ENCODE measurements around the gene BORCS5. TPM values are rescaled to one million over a fixed set of nuclear protein-coding genes. Genes with fewer than 3 reads are reported as not detected.

The BORCS5 gene
- total and polyA plus RNA-seq, 2 of the 4 experiments (the other 2 are of a cell fraction) = 14.4 to 18.3 TPM

DNA sequence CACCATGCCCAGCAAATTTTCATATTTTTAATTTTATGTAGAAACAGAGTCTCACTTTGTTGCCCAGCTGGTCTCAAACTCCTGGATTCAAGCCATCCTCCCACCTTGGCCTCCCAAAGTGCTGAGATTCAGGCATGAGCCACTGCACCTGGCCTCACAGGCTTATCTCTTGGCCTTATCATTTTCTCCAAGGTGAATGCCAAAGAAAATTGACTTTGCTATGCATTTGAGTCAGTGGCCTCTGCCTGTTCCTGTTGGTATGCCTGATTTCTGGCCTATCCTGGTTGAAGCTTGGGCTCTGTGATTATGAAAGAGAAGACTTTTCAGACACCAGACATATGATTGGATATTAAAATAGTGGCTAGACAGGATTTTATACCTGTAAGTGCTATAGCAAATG lies 41.0 kb upstream of the BORCS5 start:
- H3K4me2 ChIP-seq (ENCODE audit: low read depth, low read length) = no peak overlapping the region
- intact Hi-C loops (cut with micrococcal nuclease) (no loop called here), dilution Hi-C loops (cut with HindIII; ENCODE audit: low sequenced_read_pairs, unreplicated experiment) (no loop called here), in situ Hi-C loops (cut with MboI; ENCODE audit: low sequenced_read_pairs) (no loop called here)
- no peak overlapping the region for H2AK9ac ChIP-seq (replicated peaks; ENCODE audit: low read depth, low read length, poor library complexity)
- H3K27ac ChIP-seq (ENCODE audit: insufficient read depth, low read length) = no peak overlapping the region
- H2BK120ac ChIP-seq (ENCODE audit: low read depth, low read length) = no peak overlapping the region
- no peak overlapping the region for H3K4ac ChIP-seq (ENCODE audit: low read depth, low read length)
- H4K20me1 ChIP-seq (ENCODE audit: insufficient read depth, low read length) = no peaks in the 10 kb centered on the region
- H3K4me1 ChIP-seq (ENCODE audit: control insufficient read depth, insufficient read depth, low read length) = peaks cover 4% of the 10 kb centered on the region; the same call in 1 of the 2 replicates
- H4K5ac ChIP-seq (ENCODE audit: low read depth, low read length) = no peak overlapping the region
- H4K91ac ChIP-seq (ENCODE audit: insufficient read depth, low read depth, low read length) = no peak overlapping the region
- no peak overlapping the region for H2AK5ac ChIP-seq (ENCODE audit: low read depth, low read length)
- H3K56ac ChIP-seq (ENCODE audit: extremely low read depth, insufficient read depth, low read length) = no peak overlapping the region
- H4K8ac ChIP-seq (ENCODE audit: low read depth in 2 of 2, low read length in 2 of 2) = no peak overlapping the region
- H3K14ac ChIP-seq (replicated peaks; ENCODE audit: low read depth, low read length) = no peak overlapping the region
- H3K9ac ChIP-seq (ENCODE audit: low read depth, low read length) = no peak overlapping the region
- H3K4me3 ChIP-seq (ENCODE audit: insufficient read depth, low read depth, low read length) = no peak overlapping the region
- H3K27me3 ChIP-seq (ENCODE audit: control insufficient read depth, insufficient read depth, low read length) = no peaks in the 10 kb centered on the region
- no peak overlapping the region for H2BK15ac ChIP-seq (ENCODE audit: low read depth, low read length)
- CTCF ChIA-PET = interaction anchor here (1.1 kb wide), 1 partner anchor 15 kb away, joined by 3 read pairs; no protein-coding TSS in a partner anchor
- POLR2A ChIA-PET (ENCODE audit: unreplicated experiment) = no interaction called here
- no peak overlapping the region for H3K18ac ChIP-seq (ENCODE audit: low read depth, low read length)
- no peak overlapping the region for H2BK5ac ChIP-seq (ENCODE audit: low read depth, low read length, poor library complexity, severe bottlenecking)
- H3K9me1 ChIP-seq (ENCODE audit: insufficient read depth, low read length) = no peaks in the 10 kb centered on the region
- ATAC-seq (ENCODE audit: low read depth) (no peak), DNase-seq (no peak)
- no peak overlapping the region for H2BK20ac ChIP-seq (ENCODE audit: low read depth, low read length)
- H2AFZ ChIP-seq (replicated peaks; ENCODE audit: low read length, poor library complexity) = no peak overlapping the region
- BruUV-seq (replicated peaks) = no TSS peak
- no peak overlapping the region for H3K23ac ChIP-seq (ENCODE audit: low read depth, low read length)
- H3K79me1 ChIP-seq (ENCODE audit: low read depth in 1 of 2, low read length in 2 of 2) = no peaks in the 10 kb centered on the region
- TF ChIP-seq RFX5 (IDR thresholded peaks at IDR 0.05; ENCODE audit: low read depth, low read length) = no peak
- no peak for TF ChIP-seq BHLHE40 (IDR thresholded peaks at IDR 0.05; ENCODE audit: low read depth, low read length)
- TF ChIP-seq NFE2L2 (IDR thresholded peaks at IDR 0.05; ENCODE audit: low read depth, low read length) = no peak
- no peak for TF ChIP-seq CHD1 (IDR thresholded peaks at IDR 0.05; ENCODE audit: low read depth, low read length)
- TF ChIP-seq MXI1 (IDR thresholded peaks at IDR 0.05; ENCODE audit: borderline replicate concordance, low read depth, low read length) = no peak
- TF ChIP-seq FOS (IDR thresholded peaks at IDR 0.05; ENCODE audit: low read depth, low read length) = no peak
- TF ChIP-seq, protein P1, sequence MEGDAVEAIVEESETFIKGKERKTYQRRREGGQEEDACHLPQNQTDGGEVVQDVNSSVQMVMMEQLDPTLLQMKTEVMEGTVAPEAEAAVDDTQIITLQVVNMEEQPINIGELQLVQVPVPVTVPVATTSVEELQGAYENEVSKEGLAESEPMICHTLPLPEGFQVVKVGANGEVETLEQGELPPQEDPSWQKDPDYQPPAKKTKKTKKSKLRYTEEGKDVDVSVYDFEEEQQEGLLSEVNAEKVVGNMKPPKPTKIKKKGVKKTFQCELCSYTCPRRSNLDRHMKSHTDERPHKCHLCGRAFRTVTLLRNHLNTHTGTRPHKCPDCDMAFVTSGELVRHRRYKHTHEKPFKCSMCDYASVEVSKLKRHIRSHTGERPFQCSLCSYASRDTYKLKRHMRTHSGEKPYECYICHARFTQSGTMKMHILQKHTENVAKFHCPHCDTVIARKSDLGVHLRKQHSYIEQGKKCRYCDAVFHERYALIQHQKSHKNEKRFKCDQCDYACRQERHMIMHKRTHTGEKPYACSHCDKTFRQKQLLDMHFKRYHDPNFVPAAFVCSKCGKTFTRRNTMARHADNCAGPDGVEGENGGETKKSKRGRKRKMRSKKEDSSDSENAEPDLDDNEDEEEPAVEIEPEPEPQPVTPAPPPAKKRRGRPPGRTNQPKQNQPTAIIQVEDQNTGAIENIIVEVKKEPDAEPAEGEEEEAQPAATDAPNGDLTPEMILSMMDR (conservative IDR thresholded peaks at IDR 0.05; ENCODE audit: low read depth, low read length) = no peak
- TF ChIP-seq, protein P2, sequence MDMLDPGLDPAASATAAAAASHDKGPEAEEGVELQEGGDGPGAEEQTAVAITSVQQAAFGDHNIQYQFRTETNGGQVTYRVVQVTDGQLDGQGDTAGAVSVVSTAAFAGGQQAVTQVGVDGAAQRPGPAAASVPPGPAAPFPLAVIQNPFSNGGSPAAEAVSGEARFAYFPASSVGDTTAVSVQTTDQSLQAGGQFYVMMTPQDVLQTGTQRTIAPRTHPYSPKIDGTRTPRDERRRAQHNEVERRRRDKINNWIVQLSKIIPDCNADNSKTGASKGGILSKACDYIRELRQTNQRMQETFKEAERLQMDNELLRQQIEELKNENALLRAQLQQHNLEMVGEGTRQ (IDR thresholded peaks at IDR 0.05; ENCODE audit: low read depth, low read length) = no peak
- TF ChIP-seq RAD21 (IDR thresholded peaks at IDR 0.05; ENCODE audit: low read length) = no peak
- no peak for TF ChIP-seq MAZ (IDR thresholded peaks at IDR 0.05; ENCODE audit: borderline replicate concordance, low read depth, low read length)
- TF ChIP-seq MAFK (IDR thresholded peaks at IDR 0.05; ENCODE audit: low read depth, low read length) = no peak
- no peaks in the 10 kb centered on the region for H3K9me3 ChIP-seq (ENCODE audit: control insufficient read depth, insufficient read depth, low read length)
- H3K36me3 ChIP-seq (ENCODE audit: control insufficient read depth, insufficient read depth, low read length) = no peaks in the 10 kb centered on the region

Measured in IMR-90 (cell line).